HG03175 (cell line): Measurements from ENCODE around the gene AKAP8L.
A peak's percentile ranks its signal among the peaks of the same experiment; 100 is the strongest.
"Not testable (repeated sequence)": the region's sequence is repeated elsewhere in the genome, so short reads cannot be mapped to it uniquely, and the experiment has no call there.

ENCODE experiments used
- ATAC-seq: cut with Tn5 transposase; IDR thresholded peaks from one replicate; pipeline ENCODE4 v1.9.1; 2021; ENCODE audit warnings: mild to moderate bottlenecking, moderate library complexity; ENCODE audit not compliant: unreplicated experiment

Gene AKAP8L

GRCh38 chr19:15363791-15364190, 55.0 kb downstream of the AKAP8L start:
- not testable (repeated sequence) for ATAC-seq

- not testable (repeated sequence) for ATAC-seq
Observed at GRCh38 chr19:15363048-15363447, 55.7 kb downstream of the AKAP8L start.

- not testable (repeated sequence) for ATAC-seq
Observed at GRCh38 chr19:15360015-15360414, 58.8 kb downstream of the AKAP8L start.

- ATAC-seq, result no peak
Observed at GRCh38 chr19:15358918-15359317, 59.9 kb downstream of the AKAP8L start.

- no peak for ATAC-seq
Observed at GRCh38 chr19:15357906-15358305, 60.9 kb downstream of the AKAP8L start.

GRCh38 chr19:15354566-15355296, 64.1 kb downstream of the AKAP8L start:
- ATAC-seq, result no peak

- ATAC-seq, result no peak
Observed at GRCh38 chr19:15353908-15354307, 64.9 kb downstream of the AKAP8L start.

- ATAC-seq, result not testable (repeated sequence)
Observed at GRCh38 chr19:15352535-15352934, 66.3 kb downstream of the AKAP8L start.

- ATAC-seq, result not testable (repeated sequence)
Observed at GRCh38 chr19:15341328-15341727, 77.5 kb downstream of the AKAP8L start.

GRCh38 chr19:15340086-15340485, 78.7 kb downstream of the AKAP8L start:
- no peak for ATAC-seq

GRCh38 chr19:15337202-15337601, 81.6 kb downstream of the AKAP8L start:
- no peak for ATAC-seq

GRCh38 chr19:15335992-15336391, 82.8 kb downstream of the AKAP8L start:
- ATAC-seq, result not testable (repeated sequence)

GRCh38 chr19:15332311-15332996, 86.3 kb downstream of the AKAP8L start, which contains the start of gene BRD4:
Gene BRD4 (minus strand): TSS chr19:15332539. CDS start chr19:15273099, 59,440 bp downstream.
- ATAC-seq, result peak; percentile 44

- ATAC-seq, result peak; percentile 30
Observed at GRCh38 chr19:15331419-15332310, 87.1 kb downstream of the AKAP8L start.

- no peak for ATAC-seq
Observed at GRCh38 chr19:15330801-15331418, 87.9 kb downstream of the AKAP8L start.
